Kidney (tissue), 14 donors: ENCODE data around the gene TNS4. TPM values are rescaled to one million over a fixed set of nuclear protein-coding genes. Genes with fewer than 3 reads are reported as not detected.
A peak's percentile ranks its signal among the peaks of the same experiment; 100 is the strongest.

Experiments
- DNase-seq, 5 donors: peaks; one replicate each; pipeline ENCODE4 v3.0.0-alpha.2; 2013 to 2020
- FAIRE-seq: peaks from 2 replicates; lab custom pipeline; 2012; peaks lifted over from hg19 to GRCh38; lab: Jason Lieb, UNC
- H3K27ac ChIP-seq, 2 donors: one replicate each; pipeline ENCODE4 v1.7.0; 2013; ENCODE audit warnings: low read depth in 2 of 2, low read length in 2 of 2, inconsistent platforms in 1 of 2
- H3K27me3 ChIP-seq: one replicate; pipeline ENCODE4 v1.7.1; 2013; ENCODE audit warnings: low read length, inconsistent platforms; ENCODE audit not compliant: control insufficient read depth, insufficient read depth
- H3K36me3 ChIP-seq, 3 donors: one replicate each; pipeline versions ENCODE4 v1.7.0 to v1.7.1; 2013; ENCODE audit warnings: low read length in 3 of 3, control low read depth in 1 of 3, inconsistent platforms in 1 of 3; ENCODE audit not compliant: insufficient read depth in 3 of 3, control insufficient read depth in 2 of 3
- H3K4me1 ChIP-seq, 3 donors: one replicate each; pipeline versions ENCODE4 v1.7.0 to v1.7.1; 2013; ENCODE audit warnings: low read length in 3 of 3, inconsistent platforms in 1 of 3, low read depth in 1 of 3; ENCODE audit not compliant: control insufficient read depth in 2 of 3, insufficient read depth in 2 of 3
- H3K4me3 ChIP-seq, 3 donors: one replicate each; pipeline versions ENCODE4 v1.7.0 to v1.8.1; 2013; ENCODE audit warnings: low read length in 3 of 3, control low read depth in 1 of 3, inconsistent platforms in 1 of 3
- H3K9ac ChIP-seq, 3 donors: one replicate each; pipeline versions ENCODE4 v1.7.0 to v1.7.1; 2013; ENCODE audit warnings: low read length in 3 of 3, control low read depth in 1 of 3, inconsistent platforms in 1 of 3
- H3K9me3 ChIP-seq, 3 donors: one replicate each; pipeline versions ENCODE4 v1.7.0 to v1.7.1; 2013; ENCODE audit warnings: low read length in 3 of 3, control low read depth in 1 of 3, inconsistent platforms in 1 of 3; ENCODE audit not compliant: control insufficient read depth in 2 of 3, insufficient read depth in 1 of 3
- CTCF ChIP-seq: IDR thresholded peaks from 3 replicates; pipeline ENCODE4 v1.5.1; 2012; ENCODE audit warnings: mild to moderate bottlenecking, moderate library complexity, borderline replicate concordance; ENCODE audit not compliant: insufficient read depth; ENCODE audit errors: extremely low read depth
- intact Hi-C: fragments of 100-400 bp; cut with DNase I; formaldehyde crosslinking; loops from one replicate; pipeline ENCODE4 v1.11.1; 2022
- polyA plus RNA-seq: library from polyadenylated mRNA; stranded (reverse); fragments of 350-450 nt; fragmentation: Illumina TruSeq; extraction: RNeasy Lipid Tissue Mini Kit (QIAGEN cat#74804); gene quantifications from one replicate; pipeline ENCODE4 v1.2.3, GENCODE V29; 2014; ENCODE audit warnings: low read depth, low replicate concordance; ENCODE audit not compliant: insufficient read depth
- total RNA-seq: library from RNA; stranded (reverse); fragmentation: NEBNext Ultra II Directional; extraction: Animal tissue kit (Norgen Biotek cat#: 25700); gene quantifications from one replicate; pipeline ENCODE4 v1.2.1, GENCODE V29; 2021
- donor health status: control.
- donor health status: control.
- donor health status: control.
- donor health status: control.
- donor health status: control.
- donor health status: DM: yes; HTN: yes; CAD: no.
- donor health status: Normal renal cell carcinoma (clear cell type).

Gene TNS4
- total and polyA plus RNA-seq, 2 donors from 2014 or later: 0.31 to 2.2 TPM

DNA sequence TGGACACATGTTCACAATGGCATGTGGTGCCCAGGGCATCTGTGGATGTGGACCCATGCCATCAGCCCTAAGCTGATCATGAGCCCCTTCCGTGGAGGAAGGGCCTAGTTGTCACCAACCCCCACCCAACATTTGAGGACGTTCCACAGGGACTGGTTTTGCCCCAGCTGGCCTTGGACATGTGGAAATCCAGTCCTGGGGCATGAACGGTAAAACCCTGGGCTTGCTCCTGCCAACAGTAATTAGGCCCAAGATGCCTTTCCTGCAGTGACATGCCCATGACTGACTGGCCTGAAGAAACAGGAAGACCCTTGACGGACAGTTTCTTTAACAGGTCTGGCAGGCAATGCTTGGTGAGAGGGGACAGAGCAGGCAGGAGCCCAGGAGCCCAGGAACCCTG, 7.7 kb downstream of the TNS4 start:
- no peaks in the 10 kb centered on the region for H3K27me3 ChIP-seq
- no peak overlapping the region for H3K27ac ChIP-seq
- DNase-seq: peak in 1 of 5 donors; percentile 43
- TF ChIP-seq CTCF: no peak
- H3K36me3 ChIP-seq: no peaks in the 10 kb centered on the region
- no peak for FAIRE-seq
- H3K4me3 ChIP-seq: no peak overlapping the region
- intact Hi-C loops: no loop called here
- peaks cover 3 to 9% (median 6%) of the 10 kb centered on the region in 3 donors for H3K4me1 ChIP-seq
- no peak overlapping the region for H3K9ac ChIP-seq
- H3K9me3 ChIP-seq: no peaks in the 10 kb centered on the region

GRCh38 chr17:40491486-40491885, 9.9 kb downstream of the TNS4 start:
- Histone ChIP-seq H3K27me3 (no peaks in the 10 kb centered on the region), H3K36me3 (no peaks in the 10 kb centered on the region), H3K4me1 (peaks cover 3 to 7% (median 6%) of the 10 kb centered on the region in 3 donors), H3K9ac (no peak overlapping the region), H3K27ac (no peak overlapping the region), H3K4me3 (no peak overlapping the region), H3K9me3 (no peaks in the 10 kb centered on the region)
- intact Hi-C loops: no loop called here
- no peak for FAIRE-seq
- DNase-seq: peak in 1 of 5 donors; percentile 78
- TF ChIP-seq CTCF: no peak

DNA sequence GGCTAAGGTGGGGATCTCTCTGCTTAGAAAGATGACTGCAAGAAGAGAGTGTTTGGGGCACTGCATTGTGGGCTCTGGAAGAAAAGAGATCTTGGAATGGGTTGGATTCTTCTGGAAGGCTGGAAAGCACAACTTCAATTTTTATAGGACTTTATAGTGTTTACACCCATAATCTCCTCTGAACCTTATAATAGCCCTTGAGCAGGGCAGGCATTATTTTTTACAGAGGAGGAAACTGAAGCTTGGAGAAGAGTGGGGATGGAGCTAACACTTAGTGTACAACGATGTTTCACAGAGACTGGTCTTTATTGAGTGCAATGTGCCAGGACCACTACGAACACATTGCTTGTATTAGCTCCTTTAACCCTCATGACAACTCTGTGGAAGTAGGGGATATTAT, 10.4 kb downstream of the TNS4 start:
- FAIRE-seq (no peak), DNase-seq (no peak)
- Histone ChIP-seq H3K9ac (no peak overlapping the region), H3K27me3 (no peaks in the 10 kb centered on the region), H3K4me1 (peaks cover 3 to 7% (median 6%) of the 10 kb centered on the region in 3 donors), H3K4me3 (no peak overlapping the region), H3K27ac (no peak overlapping the region), H3K36me3 (no peaks in the 10 kb centered on the region), H3K9me3 (no peaks in the 10 kb centered on the region)
- no peak for TF ChIP-seq CTCF
- intact Hi-C loops: no loop called here
